HG02610 (cell line): ENCODE measurements around the gene LAPTM5.

Source experiments
- ATAC-seq: cut with Tn5 transposase; IDR thresholded peaks from one replicate; pipeline ENCODE4 v1.9.1; 2021; ENCODE audit warnings: mild to moderate bottlenecking, moderate library complexity; ENCODE audit not compliant: unreplicated experiment

Gene LAPTM5

GRCh38 chr1:30758121-30758688, 631 bp upstream of the LAPTM5 start:
- ATAC-seq = no peak

GRCh38 chr1:30756545-30757351, 826 bp downstream of the LAPTM5 start:
- ATAC-seq = no peak

DNA sequence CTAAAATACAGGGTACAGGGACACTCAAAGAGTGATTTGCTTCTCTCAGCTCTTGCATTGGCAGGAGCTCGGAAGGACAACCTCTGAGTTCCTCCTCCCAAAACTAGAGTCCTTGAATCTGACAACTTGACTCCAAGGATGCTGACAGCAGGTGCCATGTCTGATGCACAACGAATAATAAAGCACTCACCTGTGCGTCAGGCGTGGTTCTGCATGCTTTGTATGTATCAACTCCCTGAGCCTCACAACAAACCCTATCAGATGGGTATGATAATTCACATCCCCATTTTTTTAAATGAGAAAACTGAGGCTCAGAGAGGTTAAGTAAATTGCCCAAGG, 1.4 kb downstream of the LAPTM5 start:
- ATAC-seq = no peak

GRCh38 chr1:30755746-30756145, 1.8 kb downstream of the LAPTM5 start:
- ATAC-seq = no peak

DNA sequence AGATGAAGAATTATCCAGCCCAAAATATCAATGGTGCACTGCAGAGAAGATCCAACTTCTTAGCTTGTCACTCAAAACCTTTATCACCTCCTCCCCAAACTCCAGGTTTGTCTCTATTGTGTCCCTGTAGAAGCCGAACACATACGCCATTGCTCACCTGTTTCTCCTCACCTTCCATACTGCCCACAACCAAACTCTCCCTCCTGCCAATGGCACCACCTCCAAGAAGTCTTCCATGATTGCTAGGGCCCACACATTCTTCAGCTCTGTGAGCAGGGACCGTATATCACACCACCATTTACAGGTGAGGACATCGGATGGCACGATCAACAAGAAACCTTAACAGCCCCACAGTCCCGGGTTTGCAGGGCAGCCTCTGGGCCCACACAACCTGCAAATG, 2.2 kb downstream of the LAPTM5 start:
- no peak for ATAC-seq

DNA sequence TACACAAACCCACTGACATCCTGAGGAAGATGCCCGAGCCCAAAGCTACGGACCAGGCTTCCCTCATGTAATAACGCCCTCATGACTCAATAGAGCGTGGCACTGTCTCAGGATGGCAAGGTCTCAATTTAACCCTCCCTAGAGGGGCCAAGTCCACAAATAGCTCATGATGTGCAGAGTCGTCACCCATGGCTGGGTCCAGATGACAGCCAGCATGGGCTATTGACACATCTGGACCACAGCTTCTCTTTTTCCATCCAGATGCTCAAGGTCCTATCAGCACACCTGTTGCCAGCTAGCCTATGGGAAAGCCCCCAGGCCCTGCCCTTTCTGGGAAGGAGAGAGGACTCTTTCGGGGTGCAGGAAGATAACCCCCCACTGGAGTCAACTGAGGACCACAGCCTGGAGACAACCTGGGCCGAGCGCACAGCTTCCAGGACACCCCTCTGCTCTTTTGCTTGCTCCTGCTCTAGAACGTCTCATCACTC, 2.8 kb downstream of the LAPTM5 start:
- peak; percentile 46 for ATAC-seq

DNA sequence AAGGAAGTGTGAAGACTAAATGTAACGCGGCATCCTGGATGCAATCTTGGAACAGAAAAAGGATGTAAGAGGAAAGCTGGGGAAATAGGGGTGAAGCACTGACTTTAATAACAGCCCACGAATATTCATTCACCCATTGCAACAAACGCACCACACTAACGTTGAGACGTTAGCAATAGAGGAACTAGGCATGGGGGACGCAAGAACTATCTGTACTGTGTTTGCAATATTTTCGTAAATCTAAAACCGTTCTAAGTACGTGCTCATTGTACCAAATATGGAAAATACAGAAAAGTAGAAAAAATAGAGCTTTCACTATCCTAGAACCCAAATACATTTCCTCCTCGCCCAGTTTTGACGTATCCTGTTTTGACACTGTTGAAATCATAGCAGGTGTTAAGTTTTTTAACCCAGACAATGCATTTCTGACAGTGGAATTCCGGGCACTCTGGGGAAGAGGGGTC, 3.9 kb downstream of the LAPTM5 start:
- no peak for ATAC-seq

- ATAC-seq = no peak
These were observed 4.5 kb downstream of the LAPTM5 start for GRCh38 chr1:30753118-30753517.

GRCh38 chr1:30752651-30752908, 5.0 kb downstream of the LAPTM5 start:
- ATAC-seq = no peak

- ATAC-seq = no peak
These were observed 5.5 kb downstream of the LAPTM5 start for GRCh38 chr1:30751830-30752650.

GRCh38 chr1:30750731-30751291, 6.8 kb downstream of the LAPTM5 start:
- ATAC-seq = no peak

GRCh38 chr1:30749691-30750583, 7.6 kb downstream of the LAPTM5 start:
- no peak for ATAC-seq

GRCh38 chr1:30748699-30749401, 8.7 kb downstream of the LAPTM5 start:
- ATAC-seq = no peak

DNA sequence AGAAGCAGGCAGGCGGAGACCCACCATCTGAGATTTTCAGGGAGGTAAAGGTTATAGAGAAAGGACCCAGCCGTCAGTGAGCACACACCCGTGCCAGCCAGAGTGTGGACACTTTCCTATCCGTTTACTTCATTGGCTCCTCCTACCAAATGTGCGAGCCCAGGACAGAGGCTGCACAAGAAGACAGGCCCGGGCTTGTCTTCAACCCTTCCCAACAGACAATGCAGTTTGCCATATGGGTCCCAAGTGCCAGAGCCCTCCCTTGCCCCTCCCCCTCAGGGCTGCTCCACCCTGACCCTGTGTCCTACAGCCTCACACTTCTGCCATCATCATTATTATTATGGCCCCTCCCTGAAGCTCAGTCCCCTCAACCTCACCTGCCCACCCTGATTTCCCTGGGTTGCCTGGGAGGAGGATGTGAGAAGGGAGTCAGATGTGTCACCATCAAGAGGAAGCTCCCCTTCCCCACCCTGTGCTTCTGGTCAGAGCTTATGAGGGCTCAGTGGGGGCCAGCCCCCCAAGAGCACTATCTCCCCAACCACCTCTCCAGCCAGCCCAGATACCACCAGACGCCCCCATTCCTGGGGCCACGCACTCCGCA, 9.4 kb downstream of the LAPTM5 start:
- ATAC-seq = no peak

DNA sequence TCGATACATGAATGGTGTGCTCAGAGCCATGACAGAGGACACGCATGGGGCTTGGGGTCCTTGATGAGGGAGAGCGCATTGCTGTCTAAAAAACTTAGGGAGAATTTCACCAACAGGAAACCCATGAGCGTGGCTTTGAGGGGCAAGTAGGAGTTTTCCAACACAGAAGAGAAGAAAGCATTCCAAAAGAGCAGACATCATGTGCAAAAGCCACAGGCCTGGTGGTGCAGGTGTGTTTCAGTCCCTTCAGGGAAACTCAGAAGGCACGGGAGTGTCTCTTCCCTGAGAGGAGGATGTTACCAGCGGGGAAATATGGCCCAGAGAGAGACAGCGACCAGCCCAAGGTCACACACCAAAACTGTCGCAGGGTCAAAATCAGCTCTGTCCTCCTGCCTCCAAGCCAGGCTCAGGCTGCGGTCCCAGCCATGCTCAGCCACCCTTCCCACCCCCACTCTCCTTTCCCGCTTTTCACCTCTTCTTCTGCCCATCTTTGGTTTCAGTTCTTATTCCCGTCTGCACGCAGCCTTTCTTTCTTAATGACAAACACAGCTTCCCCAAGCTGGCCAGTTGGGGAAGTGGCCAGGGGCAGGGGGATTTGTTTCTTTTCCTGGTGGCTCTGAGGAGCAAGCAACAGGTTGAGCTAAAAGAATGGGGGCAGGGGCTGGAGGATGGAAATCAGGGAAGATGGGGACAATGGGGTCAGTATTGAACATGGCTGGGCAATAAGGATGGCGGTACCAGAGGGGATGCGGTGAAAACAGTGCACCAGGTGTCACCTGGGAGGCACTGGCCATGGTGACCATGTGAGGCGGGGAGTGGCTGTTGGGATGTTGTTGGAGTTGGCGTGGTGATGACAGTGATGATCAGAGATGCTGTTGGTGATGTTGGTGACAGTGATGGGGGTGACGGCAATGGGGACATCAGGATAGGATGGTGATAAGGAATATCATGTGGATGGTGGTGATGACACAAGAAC, 10.3 kb downstream of the LAPTM5 start:
- ATAC-seq = no peak

DNA sequence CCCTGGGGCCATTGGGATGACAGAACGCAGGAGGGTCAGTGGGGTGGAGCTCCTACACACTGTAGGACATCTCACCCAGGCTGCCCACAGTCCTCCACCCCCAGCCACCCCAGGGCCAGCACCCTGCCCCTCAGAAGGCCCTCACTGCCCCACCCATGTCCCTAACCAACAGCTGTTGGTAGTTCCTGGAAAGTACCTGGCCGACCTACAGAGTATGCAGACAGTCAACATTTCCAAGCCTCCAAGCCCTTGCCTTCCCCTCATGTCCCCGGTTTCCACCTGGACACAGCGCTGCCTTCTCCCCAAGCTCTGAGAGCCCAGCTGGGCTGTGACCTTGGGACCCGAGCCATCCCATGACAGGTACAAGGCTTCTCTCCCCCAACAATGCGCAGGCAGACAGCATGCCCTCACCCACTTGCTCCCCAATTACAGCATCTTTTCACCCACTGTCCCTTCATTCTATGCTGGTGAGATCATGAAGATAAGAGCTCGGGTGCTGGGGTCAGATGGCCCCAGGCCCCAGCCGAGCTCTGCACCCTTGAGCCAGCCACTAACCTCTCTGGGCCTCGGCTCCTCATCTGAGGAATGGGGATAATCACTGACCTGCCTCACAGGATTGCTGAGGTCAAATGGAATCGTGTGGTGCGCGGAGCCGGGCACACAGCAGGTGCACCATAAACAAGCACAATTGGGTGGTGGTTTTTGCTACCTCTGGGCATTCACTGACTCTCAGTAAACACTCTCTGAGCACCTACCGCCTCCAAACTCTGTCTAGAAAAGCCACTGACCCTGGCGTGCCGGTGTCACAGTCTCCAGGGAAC, 11.2 kb downstream of the LAPTM5 start:
- ATAC-seq = no peak

- ATAC-seq = no peak
These were observed 11.8 kb downstream of the LAPTM5 start for GRCh38 chr1:30745834-30746208.
